Chondrocyte (in vitro differentiated cells): Measurements from ENCODE around the gene HOMER2. TPM values are rescaled to one million over a fixed set of nuclear protein-coding genes. Genes with fewer than 3 reads are reported as not detected.

Source experiments
- DNase-seq: peaks from one replicate; pipeline ENCODE4 v3.0.0; 2021; ENCODE audit warnings: mixed read lengths, low spot score
- H3K27ac Mint-ChIP-seq: one replicate; pipeline ENCODE4 v1.8.0; 2021; ENCODE audit warnings: mild to moderate bottlenecking, moderate library complexity, mixed read lengths; ENCODE audit not compliant: unreplicated experiment
- H3K27me3 Mint-ChIP-seq: 2 replicates; pipeline ENCODE4 v1.8.0; 2021; ENCODE audit warnings: low read depth, mixed read lengths
- H3K36me3 Mint-ChIP-seq: 2 replicates; pipeline ENCODE4 v1.8.0; 2021; ENCODE audit warnings: low read depth, mixed read lengths
- H3K4me1 Mint-ChIP-seq: 2 replicates; pipeline ENCODE4 v1.8.0; 2021; ENCODE audit warnings: low read depth, mild to moderate bottlenecking, mixed read lengths
- H3K4me3 Mint-ChIP-seq: one replicate; pipeline ENCODE4 v1.8.0; 2021; ENCODE audit warnings: mild to moderate bottlenecking, moderate library complexity, mixed read lengths; ENCODE audit not compliant: unreplicated experiment
- H3K9me3 Mint-ChIP-seq: 2 replicates; pipeline ENCODE4 v1.8.0; 2021; ENCODE audit warnings: low read depth, mixed read lengths
- total RNA-seq: library from RNA; stranded (reverse); gene quantifications from 3 replicates; pipeline ENCODE4 v1.2.1, GENCODE V29; 2021
- TF ChIP-seq, protein P1 (sequence below): fragments of 200-600 bp; sonication (generic); IDR thresholded peaks from 2 replicates; pipeline ENCODE4 v1.5.0; 2021; ENCODE audit warnings: antibody characterized with exemption, mild to moderate bottlenecking, moderate library complexity

Gene HOMER2
- total RNA-seq, 1 donor from 2014 or later, result 6.1 TPM

DNA sequence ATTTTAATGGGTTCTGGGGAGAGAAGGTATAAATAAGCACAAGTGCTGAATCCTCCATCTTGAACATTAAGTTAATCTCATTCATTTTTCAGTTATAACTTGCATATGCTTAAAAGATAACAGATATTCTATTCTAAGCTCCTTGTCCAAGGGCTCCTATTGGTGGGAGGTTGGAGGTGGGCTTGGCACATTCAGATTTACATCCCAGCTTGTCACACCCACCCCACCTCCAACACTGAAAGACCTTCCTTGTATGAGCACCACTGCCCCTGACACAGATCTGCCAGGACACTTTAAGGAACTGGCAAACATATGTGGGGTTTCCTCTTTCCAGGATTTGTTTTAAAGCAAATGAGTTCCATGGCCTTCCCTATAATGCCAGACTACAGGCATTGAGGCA is 30.6 kb downstream of the HOMER2 start:
- Mint-ChIP-seq H3K9me3 (no peaks in the 10 kb centered on the region), H3K36me3 (peaks cover 3% of the 10 kb centered on the region), H3K4me3 (no peak overlapping the region), H3K4me1 (peaks cover 12% of the 10 kb centered on the region), H3K27ac (no peak overlapping the region), H3K27me3 (peaks cover 3% of the 10 kb centered on the region)
- TF ChIP-seq, protein P1, sequence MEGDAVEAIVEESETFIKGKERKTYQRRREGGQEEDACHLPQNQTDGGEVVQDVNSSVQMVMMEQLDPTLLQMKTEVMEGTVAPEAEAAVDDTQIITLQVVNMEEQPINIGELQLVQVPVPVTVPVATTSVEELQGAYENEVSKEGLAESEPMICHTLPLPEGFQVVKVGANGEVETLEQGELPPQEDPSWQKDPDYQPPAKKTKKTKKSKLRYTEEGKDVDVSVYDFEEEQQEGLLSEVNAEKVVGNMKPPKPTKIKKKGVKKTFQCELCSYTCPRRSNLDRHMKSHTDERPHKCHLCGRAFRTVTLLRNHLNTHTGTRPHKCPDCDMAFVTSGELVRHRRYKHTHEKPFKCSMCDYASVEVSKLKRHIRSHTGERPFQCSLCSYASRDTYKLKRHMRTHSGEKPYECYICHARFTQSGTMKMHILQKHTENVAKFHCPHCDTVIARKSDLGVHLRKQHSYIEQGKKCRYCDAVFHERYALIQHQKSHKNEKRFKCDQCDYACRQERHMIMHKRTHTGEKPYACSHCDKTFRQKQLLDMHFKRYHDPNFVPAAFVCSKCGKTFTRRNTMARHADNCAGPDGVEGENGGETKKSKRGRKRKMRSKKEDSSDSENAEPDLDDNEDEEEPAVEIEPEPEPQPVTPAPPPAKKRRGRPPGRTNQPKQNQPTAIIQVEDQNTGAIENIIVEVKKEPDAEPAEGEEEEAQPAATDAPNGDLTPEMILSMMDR, result no peak
- no peak for DNase-seq

DNA sequence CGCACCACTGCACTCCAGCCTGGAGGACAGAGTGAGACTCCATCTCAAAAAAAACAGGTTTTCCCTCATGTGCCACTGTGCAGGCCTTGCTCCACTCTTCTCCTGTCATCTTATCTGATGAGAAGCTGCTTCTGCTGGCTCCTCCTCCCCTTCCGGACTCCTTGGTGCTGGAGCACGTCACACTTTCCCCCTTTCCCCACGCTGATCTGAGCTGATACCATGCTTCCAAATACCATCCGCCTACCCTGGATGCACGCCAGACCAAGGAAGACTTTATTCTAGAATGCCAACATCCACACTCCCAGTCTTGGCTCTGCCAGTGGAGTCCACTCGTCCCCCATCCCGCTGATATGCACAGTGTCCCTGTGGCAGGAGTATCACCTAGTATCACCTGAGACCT is 31.3 kb downstream of the HOMER2 start:
- Mint-ChIP-seq H3K9me3 (no peaks in the 10 kb centered on the region), H3K4me3 (no peak overlapping the region), H3K27ac (no peak overlapping the region), H3K27me3 (peaks cover 3% of the 10 kb centered on the region), H3K36me3 (peaks cover 3% of the 10 kb centered on the region), H3K4me1 (peaks cover 12% of the 10 kb centered on the region)
- TF ChIP-seq, protein P1, result no peak
- DNase-seq, result no peak

DNA sequence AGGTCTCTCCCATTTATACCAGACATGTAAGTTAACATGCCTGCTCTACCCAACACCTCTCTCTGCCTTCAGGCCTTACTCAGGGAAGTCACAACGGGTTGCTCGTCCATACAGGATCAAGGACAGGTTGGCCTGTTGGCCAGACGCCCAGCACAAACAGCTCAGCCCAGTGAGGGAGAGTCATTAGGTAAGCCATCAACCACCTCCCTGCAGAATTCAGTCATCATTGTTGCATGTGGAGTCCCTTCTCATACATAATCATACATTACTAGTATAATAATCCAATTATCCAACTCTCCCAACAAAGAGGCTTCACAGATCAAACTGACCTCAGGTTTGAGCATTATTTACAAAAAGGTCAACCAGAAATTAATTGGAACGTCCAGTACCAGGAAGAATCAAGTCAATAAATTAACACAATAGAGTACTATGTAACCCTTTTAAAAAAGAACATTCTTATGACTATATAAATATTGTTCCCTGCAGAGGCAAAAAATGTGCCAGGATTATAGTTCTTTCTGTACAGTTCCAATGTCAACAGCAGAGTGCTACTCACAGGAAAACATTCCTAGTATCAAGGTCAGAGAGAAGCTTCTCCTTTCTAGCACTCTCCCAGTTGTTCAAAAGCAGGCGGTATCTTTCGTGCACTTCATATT is 33.2 kb downstream of the HOMER2 start:
- TF ChIP-seq, protein P1, result no peak
- Mint-ChIP-seq H3K4me1 (peaks cover 12% of the 10 kb centered on the region), H3K27me3 (no peaks in the 10 kb centered on the region), H3K36me3 (peaks cover 3% of the 10 kb centered on the region), H3K4me3 (no peak overlapping the region), H3K27ac (no peak overlapping the region), H3K9me3 (no peaks in the 10 kb centered on the region)
- no peak for DNase-seq

DNA sequence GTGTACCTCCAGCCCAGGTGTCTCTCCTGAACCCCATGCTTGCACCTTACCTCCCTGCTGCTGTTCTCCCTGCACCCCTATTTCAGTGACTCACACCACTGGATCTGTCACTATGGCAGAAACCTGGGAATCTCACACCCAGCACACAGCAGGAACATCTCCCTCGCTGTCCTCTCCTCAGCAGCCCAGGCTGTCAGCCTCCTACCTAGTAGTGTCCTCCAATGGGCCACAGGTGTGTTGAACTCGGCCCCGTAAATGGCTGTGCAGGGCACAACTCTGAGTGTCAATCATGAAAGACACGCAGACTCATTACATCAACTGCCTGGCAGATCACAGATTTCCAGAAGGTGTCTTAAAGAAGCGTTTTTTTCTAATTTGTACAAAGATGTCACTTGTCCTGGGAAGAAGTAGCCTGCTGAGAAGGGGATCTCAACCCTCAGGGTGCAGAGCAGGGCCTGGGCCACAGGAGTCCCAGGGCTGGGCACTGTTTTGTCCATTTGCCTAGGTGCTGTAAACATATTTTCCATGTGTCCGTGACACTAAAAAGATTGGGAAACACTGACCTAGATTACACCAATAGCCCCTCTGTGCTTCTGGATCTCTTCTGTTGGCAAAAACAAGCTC is 33.8 kb downstream of the HOMER2 start:
- Mint-ChIP-seq H3K27ac (no peak overlapping the region), H3K4me1 (peaks cover 12% of the 10 kb centered on the region), H3K27me3 (no peaks in the 10 kb centered on the region), H3K36me3 (peaks cover 3% of the 10 kb centered on the region), H3K9me3 (no peaks in the 10 kb centered on the region), H3K4me3 (no peak overlapping the region)
- no peak for DNase-seq
- TF ChIP-seq, protein P1, result no peak

DNA sequence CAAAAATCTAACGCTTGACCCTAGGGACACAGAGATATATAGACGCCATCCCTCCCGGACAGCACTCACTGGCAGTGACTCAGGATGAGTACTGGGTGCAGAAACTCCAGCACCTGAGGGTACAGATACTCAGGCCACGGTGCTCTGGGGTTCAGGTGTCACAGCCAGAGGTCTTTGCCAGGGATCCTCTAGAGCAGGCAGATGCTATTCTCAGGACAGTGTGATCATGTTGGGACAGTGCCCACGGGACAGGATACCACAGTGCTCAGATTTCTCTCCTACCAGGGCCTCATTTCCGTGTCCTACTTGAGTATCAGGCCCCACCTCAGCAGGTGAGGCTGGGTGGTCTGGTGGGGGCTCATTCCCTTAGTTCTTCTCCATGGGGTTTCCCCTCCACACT is 34.4 kb downstream of the HOMER2 start:
- H3K27ac Mint-ChIP-seq, result no peak overlapping the region
- H3K9me3 Mint-ChIP-seq, result no peaks in the 10 kb centered on the region
- TF ChIP-seq, protein P1, result no peak
- peaks cover 3% of the 10 kb centered on the region for H3K36me3 Mint-ChIP-seq
- peaks cover 12% of the 10 kb centered on the region for H3K4me1 Mint-ChIP-seq
- DNase-seq, result no peak
- H3K27me3 Mint-ChIP-seq, result no peaks in the 10 kb centered on the region
- H3K4me3 Mint-ChIP-seq, result no peak overlapping the region
